HFFc6 (cell line): ENCODE data around the gene ZNF469. TPM values are rescaled to one million over a fixed set of nuclear protein-coding genes. Genes with fewer than 3 reads are reported as not detected.

Source experiments
- DNase-seq: peaks from one replicate; pipeline ENCODE4 v3.0.0-alpha.2; 2018
- H3K27ac Mint-ChIP-seq: 2 replicates; pipeline ENCODE4 v1.8.0; 2020; ENCODE audit warnings: mild to moderate bottlenecking, mixed read lengths
- H3K27me3 Mint-ChIP-seq: 2 replicates; pipeline ENCODE4 v1.8.0; 2021; ENCODE audit warnings: mild to moderate bottlenecking, moderate library complexity, mixed read lengths; ENCODE audit not compliant: insufficient read depth
- H3K36me3 Mint-ChIP-seq: 2 replicates; pipeline ENCODE4 v1.8.0; 2021; ENCODE audit warnings: low read depth, mixed read lengths
- H3K4me1 Mint-ChIP-seq: 2 replicates; pipeline ENCODE4 v1.8.0; 2020; ENCODE audit warnings: low read depth, mixed read lengths
- H3K4me3 Mint-ChIP-seq: 2 replicates; pipeline ENCODE4 v1.8.0; 2020; ENCODE audit warnings: mild to moderate bottlenecking, moderate library complexity, mixed read lengths
- H3K9me3 Mint-ChIP-seq: 2 replicates; pipeline ENCODE4 v1.8.0; 2020; ENCODE audit warnings: mild to moderate bottlenecking, mixed read lengths
- CTCF ChIP-seq: fragments of 200-600 bp; sonication (generic); IDR thresholded peaks from 2 replicates; pipeline ENCODE4 v1.5.0; 2021; ENCODE audit warnings: antibody characterized with exemption, mild to moderate bottlenecking
- total RNA-seq, 6 experiments: library from RNA; stranded (reverse); fragmentation: NEBNext Ultra II Directional; extraction: Animal tissue kit (Norgen Biotek cat#: 25700); gene quantifications; 2 replicates in 1 of 6; 3 replicates in 5 of 6; pipeline ENCODE4 v1.2.3, GENCODE V29; 2021

Gene ZNF469
- total RNA-seq, 6 experiments from 2014 or later, result 9.4 to 17.5 (median 10.1) TPM

- no peaks in the 10 kb centered on the region for H3K9me3 Mint-ChIP-seq
- TF ChIP-seq CTCF, result no peak
- peaks cover 2% of the 10 kb centered on the region for H3K27me3 Mint-ChIP-seq
- H3K4me1 Mint-ChIP-seq, result peaks cover 7% of the 10 kb centered on the region
- no peak overlapping the region for H3K4me3 Mint-ChIP-seq
- DNase-seq, result no peak
- H3K36me3 Mint-ChIP-seq, result no peaks in the 10 kb centered on the region
- H3K27ac Mint-ChIP-seq, result no peak overlapping the region
These were observed 8.0 kb upstream of the ZNF469 start for GRCh38 chr16:88374736-88375135.

DNA sequence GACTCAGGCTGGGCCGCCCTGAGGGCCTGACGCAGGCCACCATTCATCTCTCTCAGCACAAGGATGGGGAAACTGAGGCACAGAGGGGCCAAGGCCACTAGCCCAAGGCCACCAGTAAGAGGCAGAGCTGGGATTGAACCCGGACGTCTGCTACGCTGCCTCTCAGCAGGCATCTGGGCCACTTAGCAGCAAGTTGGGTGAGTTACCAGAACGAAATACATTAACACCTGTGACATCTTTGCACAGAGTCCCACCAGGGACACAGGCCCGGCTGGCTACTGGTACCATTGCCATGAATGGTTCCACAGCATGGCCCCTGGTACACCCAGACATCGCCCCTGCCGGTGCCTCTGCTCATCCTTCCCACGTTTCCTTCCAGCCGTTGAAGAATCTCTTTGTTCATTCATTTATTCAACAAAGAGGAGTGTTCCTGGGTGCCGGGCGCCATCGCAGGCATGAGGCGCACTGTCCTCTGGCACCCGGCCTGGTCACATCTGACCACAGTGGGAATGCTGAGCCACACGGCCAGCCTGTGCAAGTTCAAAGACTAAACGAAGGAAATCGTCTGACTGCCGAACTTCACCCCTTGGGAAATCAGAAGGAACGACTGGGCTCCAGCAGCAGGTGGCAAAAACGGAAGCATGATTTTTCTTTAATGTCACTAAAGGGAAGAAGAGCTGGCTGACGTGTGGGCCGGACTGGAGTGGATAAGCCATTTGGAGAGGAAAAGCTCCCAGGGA lies 7.4 kb upstream of the ZNF469 start:
- H3K27me3 Mint-ChIP-seq, result peaks cover 2% of the 10 kb centered on the region

DNA sequence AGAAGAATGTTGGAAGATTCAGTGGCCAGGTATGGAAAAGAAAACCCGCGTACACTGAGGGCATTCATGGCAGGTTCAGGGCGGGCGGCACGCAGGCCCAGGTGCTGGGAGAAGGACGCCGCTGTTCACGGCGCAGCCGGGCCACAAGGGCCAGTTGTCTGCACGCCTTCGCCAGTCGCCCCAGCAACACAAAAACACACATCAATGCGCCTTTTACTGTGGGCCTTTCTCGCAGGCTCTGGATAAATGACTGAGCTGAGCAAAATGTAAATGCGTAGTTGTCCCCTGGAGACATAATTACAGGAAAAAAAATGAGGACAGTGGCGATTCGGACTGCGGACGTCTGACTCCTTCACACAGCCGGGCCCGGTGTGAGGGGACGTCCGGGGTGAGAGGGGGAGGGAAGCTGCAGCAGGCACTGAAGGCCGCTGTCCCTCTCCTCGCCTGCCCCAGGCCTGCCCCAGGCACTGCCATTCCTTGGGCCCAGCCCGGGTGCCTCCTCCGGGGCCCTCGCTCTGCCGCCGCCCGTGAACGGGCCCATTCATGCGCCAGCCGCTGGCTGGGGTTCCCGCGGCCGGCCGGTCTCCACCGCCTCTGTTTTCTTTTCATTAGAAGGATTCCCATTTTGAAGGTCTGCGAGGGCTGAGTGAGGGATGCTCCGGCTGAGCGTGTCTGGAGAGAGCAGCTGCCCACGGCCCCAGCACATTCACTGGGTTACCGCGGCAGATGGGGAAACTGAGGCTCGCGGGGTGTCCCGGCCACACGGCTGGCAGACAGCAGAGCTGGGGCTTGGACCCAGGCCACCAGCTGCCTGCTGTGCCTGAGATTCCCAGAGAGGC lies 6.5 kb upstream of the ZNF469 start:
- Mint-ChIP-seq H3K27ac (no peak overlapping the region), H3K27me3 (no peaks in the 10 kb centered on the region; the same call in 1 of the 2 replicates), H3K36me3 (no peaks in the 10 kb centered on the region), H3K4me3 (no peak overlapping the region), H3K9me3 (no peaks in the 10 kb centered on the region), H3K4me1 (peaks cover 7% of the 10 kb centered on the region)
- no peak for TF ChIP-seq CTCF
- no peak for DNase-seq

More for the DNA sequence above, 7.4 kb upstream of the ZNF469 start:
- no peak for DNase-seq
- peaks cover 7% of the 10 kb centered on the region for H3K4me1 Mint-ChIP-seq
- TF ChIP-seq CTCF, result no peak
- H3K27ac Mint-ChIP-seq, result no peak overlapping the region
- no peaks in the 10 kb centered on the region for H3K36me3 Mint-ChIP-seq
- H3K9me3 Mint-ChIP-seq, result no peaks in the 10 kb centered on the region
- H3K4me3 Mint-ChIP-seq, result no peak overlapping the region

GRCh38 chr16:88376835-88377726 lies 5.7 kb upstream of the ZNF469 start:
- Mint-ChIP-seq H3K4me1 (peaks cover 7% of the 10 kb centered on the region), H3K4me3 (no peak overlapping the region), H3K27ac (peak overlapping the region; percentile 4; the same call in 1 of the 2 replicates), H3K27me3 (no peaks in the 10 kb centered on the region; the same call in 1 of the 2 replicates), H3K9me3 (no peaks in the 10 kb centered on the region), H3K36me3 (no peaks in the 10 kb centered on the region)
- peak; percentile 57 for DNase-seq
- TF ChIP-seq CTCF, result no peak; the same call in 1 of the 2 replicates

GRCh38 chr16:88377961-88378360 lies 4.8 kb upstream of the ZNF469 start:
- peaks cover 13% of the 10 kb centered on the region for H3K4me1 Mint-ChIP-seq
- no peak for DNase-seq
- no peak overlapping the region for H3K4me3 Mint-ChIP-seq
- H3K27ac Mint-ChIP-seq, result 0 out of 2 replicates have a peak overlapping the region, but pooled peaks have one; percentile 4
- H3K9me3 Mint-ChIP-seq, result no peaks in the 10 kb centered on the region
- no peaks in the 10 kb centered on the region; the same call in 1 of the 2 replicates for H3K27me3 Mint-ChIP-seq
- no peak for TF ChIP-seq CTCF
- no peaks in the 10 kb centered on the region for H3K36me3 Mint-ChIP-seq
